ENCODE data around the gene LAMB3.

The LAMB3 gene

GRCh38 chr1:209633335-209633997 lies 18.8 kb downstream of the LAMB3 start:
- TF ChIP-seq GATA3 (IDR thresholded peaks at IDR 0.05; ENCODE audit: low read depth, low read length) (no peak), GATA2 (IDR thresholded peaks at IDR 0.05; ENCODE audit: low read depth, low read length) (no peak)

GRCh38 chr1:209630383-209631225 lies 21.6 kb downstream of the LAMB3 start:
- TF ChIP-seq GATA2 (IDR thresholded peaks at IDR 0.05; ENCODE audit: low read depth, low read length) (no peak), GATA3 (IDR thresholded peaks at IDR 0.05; ENCODE audit: low read depth, low read length) (no peak)

- no peak for TF ChIP-seq GATA3 (IDR thresholded peaks at IDR 0.05; ENCODE audit: low read depth, low read length)
- no peak for TF ChIP-seq GATA2 (IDR thresholded peaks at IDR 0.05; ENCODE audit: low read depth, low read length)
Measured at GRCh38 chr1:209629621-209630382, 22.4 kb downstream of the LAMB3 start.

- TF ChIP-seq GATA3 (IDR thresholded peaks at IDR 0.05; ENCODE audit: low read depth, low read length) (no peak), GATA2 (IDR thresholded peaks at IDR 0.05; ENCODE audit: low read depth, low read length) (no peak)
Measured at GRCh38 chr1:209628618-209629299, 23.5 kb downstream of the LAMB3 start.

- TF ChIP-seq GATA2 (IDR thresholded peaks at IDR 0.05; ENCODE audit: low read depth, low read length): no peak
- no peak for TF ChIP-seq GATA3 (IDR thresholded peaks at IDR 0.05; ENCODE audit: low read depth, low read length)
Measured at GRCh38 chr1:209627732-209628196, 24.5 kb downstream of the LAMB3 start.

- TF ChIP-seq GATA3 (IDR thresholded peaks at IDR 0.05; ENCODE audit: low read depth, low read length): no peak
- TF ChIP-seq GATA2 (IDR thresholded peaks at IDR 0.05; ENCODE audit: low read depth, low read length): no peak
Measured at GRCh38 chr1:209627027-209627731, 25.0 kb downstream of the LAMB3 start.

GRCh38 chr1:209626346-209627026 lies 25.7 kb downstream of the LAMB3 start:
- TF ChIP-seq GATA2 (IDR thresholded peaks at IDR 0.05; ENCODE audit: low read depth, low read length) (no peak), GATA3 (IDR thresholded peaks at IDR 0.05; ENCODE audit: low read depth, low read length) (no peak)

- TF ChIP-seq GATA2 (IDR thresholded peaks at IDR 0.05; ENCODE audit: low read depth, low read length) (no peak), GATA3 (IDR thresholded peaks at IDR 0.05; ENCODE audit: low read depth, low read length) (no peak)
Measured at GRCh38 chr1:209625791-209626285, 26.4 kb downstream of the LAMB3 start.

GRCh38 chr1:209624558-209625549 lies 27.4 kb downstream of the LAMB3 start:
- TF ChIP-seq GATA3 (IDR thresholded peaks at IDR 0.05; ENCODE audit: low read depth, low read length): no peak
- no peak for TF ChIP-seq GATA2 (IDR thresholded peaks at IDR 0.05; ENCODE audit: low read depth, low read length)

- no peak for TF ChIP-seq GATA2 (IDR thresholded peaks at IDR 0.05; ENCODE audit: low read depth, low read length)
- TF ChIP-seq GATA3 (IDR thresholded peaks at IDR 0.05; ENCODE audit: low read depth, low read length): no peak
Measured at GRCh38 chr1:209622841-209623829, 29.1 kb downstream of the LAMB3 start.

All from SH-SY5Y (cell line).